B cell (primary cell): Measurements from ENCODE around the gene ATCAY. TPM values are rescaled to one million over a fixed set of nuclear protein-coding genes. Genes with fewer than 3 reads are reported as not detected.

Experiments
- ATAC-seq: fragments of 200-7000 bp; cut with Tn5 transposase; one replicate; pipeline ENCODE4 v1.10.0; 2021; ENCODE audit warnings: low read depth, mild to moderate bottlenecking, moderate number of reproducible peaks, moderate library complexity
- CTCF ChIA-PET: fragments of 350-600 bp; sonication (Branson Sonifier 250); formaldehyde crosslinking; loops from one replicate; lab custom pipeline; 2021; ENCODE audit warnings: antibody characterized with exemption, inconsistent platforms; lab: Charles Lee
- POLR2A ChIA-PET: fragments of 350-600 bp; sonication (Branson Sonifier 250); formaldehyde crosslinking; loops from one replicate; lab custom pipeline; 2021; ENCODE audit warnings: antibody characterized with exemption; lab: Charles Lee
- DNase-seq: peaks from one replicate; pipeline ENCODE4 v3.0.0; 2013
- H2AFZ ChIP-seq: 2 replicates; pipeline ENCODE4 v1.6.1; 2012; ENCODE audit warnings: mild to moderate bottlenecking, low read depth, low read length; ENCODE audit not compliant: insufficient read depth, poor library complexity, severe bottlenecking
- H3K27ac ChIP-seq, 2 donors: 1 replicate in 1 of 2; 2 replicates in 1 of 2; pipeline ENCODE4 v1.5.1; 2012 to 2013; ENCODE audit warnings: low read length in 2 of 2, mild to moderate bottlenecking in 2 of 2, moderate library complexity in 1 of 2
- H3K27me3 ChIP-seq, 4 experiments: fragments of 200-600 bp in 1 of 4; sonication (generic) in 1 of 4; replicated peaks in 1 of 4; 1 replicate in 2 of 4; 2 replicates in 2 of 4; pipeline versions ENCODE4 v1.6.1 to v1.7.0; 2013 to 2016; ENCODE audit warnings: low read length in 3 of 4, mild to moderate bottlenecking in 2 of 4, mixed read lengths in 1 of 4, moderate library complexity in 1 of 4; ENCODE audit not compliant: insufficient read depth in 4 of 4, control insufficient read depth in 3 of 4; ENCODE audit errors: control extremely low read depth in 1 of 4
- H3K36me3 ChIP-seq, 2 experiments: replicated peaks in 1 of 2; 1 replicate in 1 of 2; 2 replicates in 1 of 2; pipeline versions ENCODE4 v1.6.1 to v1.7.1; 2013; ENCODE audit warnings: low read length in 1 of 2; ENCODE audit not compliant: insufficient read depth in 2 of 2, control insufficient read depth in 1 of 2; ENCODE audit errors: control extremely low read depth in 1 of 2, extremely low read depth in 1 of 2
- H3K4me1 ChIP-seq, 2 donors: fragments of 200-600 bp in 1 of 2; sonication (generic) in 1 of 2; 1 replicate in 1 of 2; 2 replicates in 1 of 2; pipeline versions ENCODE4 v1.5.1 to v1.6.1; 2013 to 2017; ENCODE audit warnings: low read length in 2 of 2; ENCODE audit not compliant: control insufficient read depth in 2 of 2, insufficient read depth in 2 of 2
- H3K4me2 ChIP-seq: replicated peaks from 2 replicates; pipeline ENCODE3; 2012; ENCODE audit warnings: mild to moderate bottlenecking, low read depth, low read length; ENCODE audit not compliant: poor library complexity, severe bottlenecking
- H3K4me3 ChIP-seq, 5 experiments: fragments of 200-600 bp in 1 of 5; sonication (generic) in 1 of 5; 1 replicate in 3 of 5; 2 replicates in 2 of 5; pipeline versions ENCODE4 v1.5.1 to v1.7.0; 2011 to 2016; ENCODE audit warnings: low read length in 4 of 5, mild to moderate bottlenecking in 4 of 5, low read depth in 2 of 5, control low read depth in 1 of 5, moderate library complexity in 1 of 5; ENCODE audit not compliant: insufficient read depth in 1 of 5; ENCODE audit errors: control extremely low read depth in 1 of 5, extremely low read depth in 1 of 5
- H3K79me2 ChIP-seq: fragments of 200-600 bp; sonication (generic); one replicate; pipeline ENCODE4 v1.6.0; 2016; ENCODE audit warnings: low read length; ENCODE audit not compliant: control insufficient read depth, insufficient read depth
- H3K9ac ChIP-seq: fragments of 200-600 bp; sonication (generic); 2 replicates; pipeline ENCODE4 v1.6.1; 2017; ENCODE audit warnings: mild to moderate bottlenecking, low read length, moderate library complexity
- H3K9me3 ChIP-seq, 3 donors: one replicate each; pipeline versions ENCODE4 v1.6.1 to v1.7.1; 2013; ENCODE audit warnings: low read length in 2 of 3; ENCODE audit not compliant: control insufficient read depth in 2 of 3, insufficient read depth in 1 of 3; ENCODE audit errors: control extremely low read depth in 1 of 3
- H4K20me1 ChIP-seq: 2 replicates; pipeline ENCODE4 v1.6.0; 2012; ENCODE audit warnings: mild to moderate bottlenecking, low read length; ENCODE audit not compliant: insufficient read depth, control insufficient read depth, poor library complexity, severe bottlenecking
- H3K27ac Mint-ChIP-seq: one replicate; pipeline ENCODE4 v1.8.0; 2021; ENCODE audit warnings: mixed read lengths
- H3K27me3 Mint-ChIP-seq: one replicate; pipeline ENCODE4 v1.8.0; 2021; ENCODE audit warnings: mixed read lengths
- H3K4me1 Mint-ChIP-seq: one replicate; pipeline ENCODE4 v1.8.0; 2021; ENCODE audit warnings: mixed read lengths
- H3K4me3 Mint-ChIP-seq: one replicate; pipeline ENCODE4 v1.8.0; 2021; ENCODE audit warnings: mixed read lengths
- H3K9me3 Mint-ChIP-seq: one replicate; pipeline ENCODE4 v1.8.0; 2022; ENCODE audit warnings: mixed read lengths; ENCODE audit not compliant: insufficient read depth
- CTCF ChIP-seq: fragments of 200-600 bp; IDR thresholded peaks from one replicate; pipeline ENCODE4 v1.8.0; 2022; ENCODE audit warnings: antibody characterized with exemption, mild to moderate bottlenecking
- EZH2 ChIP-seq: IDR thresholded peaks from 2 replicates; pipeline ENCODE4 v1.6.1; 2012; ENCODE audit warnings: borderline replicate concordance, low read depth, mild to moderate bottlenecking, moderate library complexity, low read length; ENCODE audit not compliant: insufficient read depth, poor library complexity, severe bottlenecking
- WGBS: methylation state at CpG from one replicate; pipeline ENCODE4 v1.1.5; 2013; ENCODE audit warnings: missing lambda C conversion rate; ENCODE audit not compliant: insufficient coverage; 5-methylcytosine and 5-hydroxymethylcytosine counted together
- intact Hi-C: fragments of 100-400 bp; cut with micrococcal nuclease; formaldehyde crosslinking; loops from one replicate; pipeline ENCODE4 v1.10.0; 2022
- polyA plus RNA-seq: library from polyadenylated mRNA; depleted of rRNA; stranded (reverse); fragments of >200 nt; gene quantifications from 2 replicates; pipeline ENCODE4 v1.2.3, GENCODE V29; 2012
- total RNA-seq, 2 donors: library from RNA; stranded (reverse); fragments of 120-200 nt in 1 of 2; gene quantifications; 1 replicate in 1 of 2; 2 replicates in 1 of 2; pipeline versions ENCODE4 v1.2.3 to v1.2.4, GENCODE V29; 2013 to 2022

Gene ATCAY
- total and polyA plus RNA-seq, 2 donors (not counting 1 experiment from before 2014, with no cell fraction given) = not detected

DNA sequence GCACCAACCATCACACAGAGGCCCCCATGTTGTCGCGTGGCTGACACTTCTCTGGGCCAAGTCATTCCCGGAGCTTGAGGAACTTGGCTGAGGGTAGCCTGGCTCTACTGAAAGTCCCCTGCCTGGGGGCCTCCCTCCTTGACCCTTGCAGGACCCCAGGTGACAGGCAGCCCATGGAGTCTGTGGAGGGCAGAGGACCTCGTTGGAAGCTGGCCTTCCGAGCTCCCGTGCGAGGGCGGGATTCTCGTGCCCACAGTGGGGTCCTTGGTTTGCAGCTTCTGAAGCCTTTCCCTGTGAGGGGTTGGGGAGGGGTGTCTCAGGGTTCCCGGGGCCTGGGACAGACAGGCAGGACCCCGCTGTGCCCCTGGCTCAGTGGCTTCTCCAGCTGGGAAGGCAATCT lies 68.8 kb downstream of the ATCAY start:
- Histone ChIP-seq H3K9ac (no peak overlapping the region), H3K4me1 (peaks cover 7 to 11% of the 10 kb centered on the region in 2 donors), H3K27ac (no peak overlapping the region), H3K9me3 (no peaks in the 10 kb centered on the region), H3K79me2 (no peaks in the 10 kb centered on the region), H3K4me3 (no peak overlapping the region), H2AFZ (no peak overlapping the region), H3K27me3 (peaks cover 0 to 17% (median 0%) of the 10 kb centered on the region in 4 experiments), H4K20me1 (no peaks in the 10 kb centered on the region), H3K36me3 (no peaks in the 10 kb centered on the region), H3K4me2 (no peak overlapping the region)
- H3K27ac Mint-ChIP-seq = no peak overlapping the region
- TF ChIP-seq EZH2 = no peak
- no peak for TF ChIP-seq CTCF
- intact Hi-C loops = no loop called here
- POLR2A ChIA-PET = no interaction called here
- 86% methylated on average over 6 of the region's 11 CpGs for WGBS
- H3K27me3 Mint-ChIP-seq = peaks cover 6% of the 10 kb centered on the region
- H3K9me3 Mint-ChIP-seq = no peaks in the 10 kb centered on the region
- H3K4me1 Mint-ChIP-seq = peaks cover 6% of the 10 kb centered on the region
- H3K4me3 Mint-ChIP-seq = no peak overlapping the region
- DNase-seq (no peak), ATAC-seq (no peak)
- CTCF ChIA-PET = no interaction called here

DNA sequence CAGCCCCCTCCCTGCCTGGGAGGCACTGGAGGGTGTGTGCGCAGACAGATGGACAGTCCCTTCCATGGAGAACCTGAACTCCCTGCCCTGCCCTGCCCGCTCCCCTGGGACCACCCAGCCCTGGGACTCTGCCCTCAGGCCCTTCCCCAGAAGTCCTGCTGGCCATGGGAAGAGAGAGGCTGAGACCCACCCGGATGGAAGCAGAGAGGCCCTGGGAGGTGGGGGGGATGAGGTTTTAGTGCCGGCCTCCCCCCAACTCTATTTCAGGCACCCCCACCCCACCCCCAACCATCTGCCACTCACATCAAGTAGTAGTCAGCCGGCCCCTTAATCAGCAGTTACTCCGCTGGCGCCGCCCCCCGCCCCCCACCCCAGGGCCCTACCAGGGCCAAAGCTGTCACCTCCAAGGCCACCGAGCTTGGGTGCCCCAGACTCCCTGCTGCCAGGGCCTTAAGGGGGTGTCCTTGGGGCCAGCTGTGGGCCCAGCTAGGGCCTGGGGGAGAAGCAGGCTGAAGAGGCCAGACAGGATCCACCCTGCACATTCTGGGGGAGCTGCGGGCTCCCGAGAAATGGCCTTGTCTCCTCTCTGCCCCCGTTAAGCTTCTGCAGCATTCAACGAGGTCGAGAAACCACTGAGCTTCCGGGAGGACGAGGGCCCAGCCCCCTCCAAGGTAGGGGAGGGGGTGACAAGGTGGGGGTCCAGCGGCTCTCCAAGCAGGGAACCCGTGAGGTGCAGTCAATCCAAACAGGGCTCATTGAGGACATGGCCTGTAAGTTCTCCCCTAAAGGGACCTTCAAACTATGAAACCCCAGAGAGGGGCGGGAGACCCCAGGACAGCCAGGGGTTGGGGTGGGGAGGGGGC lies 69.7 kb downstream of the ATCAY start:
- Histone ChIP-seq H2AFZ (peak overlapping the region; percentile 62), H3K9me3 (no peaks in the 10 kb centered on the region), H3K9ac (no peak overlapping the region), H3K4me2 (peak overlapping the region; percentile 66), H3K27me3 (peaks cover 0 to 17% (median 0%) of the 10 kb centered on the region in 4 experiments), H3K36me3 (no peaks in the 10 kb centered on the region), H3K27ac (no peak overlapping the region), H4K20me1 (no peaks in the 10 kb centered on the region), H3K4me1 (peaks cover 7 to 11% of the 10 kb centered on the region in 2 donors), H3K4me3 (peak overlapping the region in 1 of 5 experiments; percentile 41), H3K79me2 (no peaks in the 10 kb centered on the region)
- Mint-ChIP-seq H3K27me3 (peaks cover 6% of the 10 kb centered on the region), H3K9me3 (no peaks in the 10 kb centered on the region), H3K27ac (no peak overlapping the region), H3K4me1 (peaks cover 6% of the 10 kb centered on the region), H3K4me3 (no peak overlapping the region)
- 63% methylated on average over 8 of the region's 20 CpGs for WGBS
- POLR2A ChIA-PET = interaction anchor here (0.6 kb wide), 1 partner anchor 1871 kb away, joined by 6 read pairs; no protein-coding TSS in a partner anchor
- CTCF ChIA-PET = no interaction called here
- no peak for ATAC-seq
- intact Hi-C loops = no loop called here
- no peak for DNase-seq
- no peak for TF ChIP-seq EZH2
- no peak for TF ChIP-seq CTCF
